HUES48 (cell line): ENCODE results near the gene WASHC4.
"Not testable (repeated sequence)": the region's sequence is repeated elsewhere in the genome, so short reads cannot be mapped to it uniquely, and the experiment has no call there.

ENCODE experiments used
- H3K27ac ChIP-seq: one replicate; pipeline ENCODE4 v1.7.0; 2013; ENCODE audit warnings: low read depth, low read length, inconsistent platforms
- H3K27me3 ChIP-seq: 2 replicates; pipeline ENCODE4 v1.6.1; 2013; ENCODE audit warnings: mild to moderate bottlenecking, low read length; ENCODE audit not compliant: control insufficient read depth, insufficient read depth
- H3K36me3 ChIP-seq: 2 replicates; pipeline ENCODE4 v1.6.1; 2013; ENCODE audit warnings: low read length; ENCODE audit not compliant: control insufficient read depth, insufficient read depth
- H3K4me1 ChIP-seq: 2 replicates; pipeline ENCODE4 v1.6.1; 2013; ENCODE audit warnings: mild to moderate bottlenecking, low read length; ENCODE audit not compliant: control insufficient read depth, insufficient read depth
- H3K4me3 ChIP-seq: 2 replicates; pipeline ENCODE4 v1.5.1; 2013; ENCODE audit warnings: mild to moderate bottlenecking, low read depth, low read length
- H3K9ac ChIP-seq: 2 replicates; pipeline ENCODE4 v1.6.1; 2013; ENCODE audit warnings: mild to moderate bottlenecking, low read depth, low read length, moderate library complexity
- H3K9me3 ChIP-seq: 2 replicates; pipeline ENCODE4 v1.6.1; 2013; ENCODE audit warnings: low read length; ENCODE audit not compliant: control insufficient read depth, insufficient read depth

WASHC4 gene

GRCh38 chr12:105078712-105079570, 28.6 kb upstream of the WASHC4 start:
- H3K9me3 ChIP-seq: no peaks in the 10 kb centered on the region
- H3K4me1 ChIP-seq: peaks cover 13% of the 10 kb centered on the region
- H3K27ac ChIP-seq: no peak overlapping the region
- peaks cover 13% of the 10 kb centered on the region for H3K27me3 ChIP-seq
- H3K9ac ChIP-seq: no peak overlapping the region
- H3K4me3 ChIP-seq: no peak overlapping the region
- no peaks in the 10 kb centered on the region for H3K36me3 ChIP-seq

GRCh38 chr12:105083031-105083430, 24.5 kb upstream of the WASHC4 start:
- peak overlapping the region; percentile 84 for H3K4me3 ChIP-seq
- peak overlapping the region; percentile 73; the same call in 1 of the 2 replicates for H3K9ac ChIP-seq
- H3K36me3 ChIP-seq: no peaks in the 10 kb centered on the region

GRCh38 chr12:105083551-105084105, 23.9 kb upstream of the WASHC4 start:
- H3K9ac ChIP-seq: peak overlapping the region; percentile 73
- peaks cover 3% of the 10 kb centered on the region; the same call in 1 of the 2 replicates for H3K9me3 ChIP-seq
- no peak overlapping the region for H3K27ac ChIP-seq
- peak overlapping the region; percentile 84 for H3K4me3 ChIP-seq
- peaks cover 14% of the 10 kb centered on the region for H3K4me1 ChIP-seq
- H3K36me3 ChIP-seq: no peaks in the 10 kb centered on the region
- H3K27me3 ChIP-seq: peaks cover 13% of the 10 kb centered on the region

More at GRCh38 chr12:105083031-105083430, 24.5 kb upstream of the WASHC4 start:
- peaks cover 3% of the 10 kb centered on the region; the same call in 1 of the 2 replicates for H3K9me3 ChIP-seq
- peaks cover 13% of the 10 kb centered on the region for H3K27me3 ChIP-seq
- no peak overlapping the region for H3K27ac ChIP-seq
- peaks cover 14% of the 10 kb centered on the region for H3K4me1 ChIP-seq

- peaks cover 18% of the 10 kb centered on the region for H3K4me1 ChIP-seq
- H3K27me3 ChIP-seq: peaks cover 13% of the 10 kb centered on the region
- H3K4me3 ChIP-seq: peak within 1 kb of the TSS; percentile 84
- peak within 1 kb of the TSS; percentile 73 for H3K9ac ChIP-seq
- H3K27ac ChIP-seq: peak within 1 kb of the TSS; percentile 38
- no peaks in the 10 kb centered on the region for H3K36me3 ChIP-seq
- H3K9me3 ChIP-seq: peaks cover 3% of the 10 kb centered on the region; the same call in 1 of the 2 replicates
These were observed 23.0 kb upstream of the WASHC4 start, which contains the start of gene ALDH1L2 for GRCh38 chr12:105084251-105085250. Gene ALDH1L2, minus strand, starts transcription at chr12:105084458. Its CDS starts 22 bp downstream, at chr12:105084436.

GRCh38 chr12:105085501-105085900, 22.0 kb upstream of the WASHC4 start:
- no peak overlapping the region for H3K27ac ChIP-seq
- H3K9ac ChIP-seq: no peak overlapping the region
- peaks cover 3% of the 10 kb centered on the region; the same call in 1 of the 2 replicates for H3K9me3 ChIP-seq
- no peak overlapping the region for H3K4me3 ChIP-seq
- no peaks in the 10 kb centered on the region for H3K36me3 ChIP-seq
- H3K4me1 ChIP-seq: peaks cover 27% of the 10 kb centered on the region
- peaks cover 13% of the 10 kb centered on the region for H3K27me3 ChIP-seq

- Histone ChIP-seq H3K4me3 (no peak overlapping the region), H3K4me1 (peaks cover 35% of the 10 kb centered on the region), H3K27ac (peak overlapping the region; percentile 1)
These were observed 17.7 kb upstream of the WASHC4 start for GRCh38 chr12:105089817-105090216.

GRCh38 chr12:105090361-105090760, 17.2 kb upstream of the WASHC4 start:
- H3K27me3 ChIP-seq: no peaks in the 10 kb centered on the region
- no peaks in the 10 kb centered on the region for H3K36me3 ChIP-seq
- H3K27ac ChIP-seq: peak overlapping the region; percentile 44
- H3K4me3 ChIP-seq: no peak overlapping the region
- peaks cover 35% of the 10 kb centered on the region for H3K4me1 ChIP-seq
- no peak overlapping the region for H3K9ac ChIP-seq
- peaks cover 14% of the 10 kb centered on the region for H3K9me3 ChIP-seq

More at GRCh38 chr12:105089817-105090216, 17.7 kb upstream of the WASHC4 start:
- H3K36me3 ChIP-seq: no peaks in the 10 kb centered on the region
- H3K9me3 ChIP-seq: peaks cover 14% of the 10 kb centered on the region
- no peak overlapping the region for H3K9ac ChIP-seq
- no peaks in the 10 kb centered on the region for H3K27me3 ChIP-seq

GRCh38 chr12:105091476-105092206, 15.9 kb upstream of the WASHC4 start:
- H3K4me1 ChIP-seq: peaks cover 35% of the 10 kb centered on the region
- no peaks in the 10 kb centered on the region for H3K27me3 ChIP-seq
- no peaks in the 10 kb centered on the region for H3K36me3 ChIP-seq
- H3K27ac ChIP-seq: peak overlapping the region; percentile 82
- H3K4me3 ChIP-seq: peak overlapping the region; percentile 44
- peaks cover 21% of the 10 kb centered on the region for H3K9me3 ChIP-seq
- H3K9ac ChIP-seq: peak overlapping the region; percentile 55

GRCh38 chr12:105092336-105092735, 15.2 kb upstream of the WASHC4 start:
- peak overlapping the region; percentile 68 for H3K9ac ChIP-seq
- peak overlapping the region; percentile 82 for H3K27ac ChIP-seq
- peak overlapping the region; percentile 44 for H3K4me3 ChIP-seq

GRCh38 chr12:105095338-105095737, 12.2 kb upstream of the WASHC4 start:
- H3K27ac ChIP-seq, H3K4me3 ChIP-seq, H3K9ac ChIP-seq, H3K27me3 ChIP-seq, H3K36me3 ChIP-seq: not testable (repeated sequence)
- peaks cover 22% of the 10 kb centered on the region for H3K9me3 ChIP-seq
- peaks cover 24% of the 10 kb centered on the region for H3K4me1 ChIP-seq

More at GRCh38 chr12:105092336-105092735, 15.2 kb upstream of the WASHC4 start:
- no peaks in the 10 kb centered on the region for H3K36me3 ChIP-seq
- peaks cover 35% of the 10 kb centered on the region for H3K4me1 ChIP-seq
- no peaks in the 10 kb centered on the region for H3K27me3 ChIP-seq
- peaks cover 22% of the 10 kb centered on the region for H3K9me3 ChIP-seq
